Urinary bladder (tissue), 4 donors: Measurements from ENCODE around the gene HSPA12A. TPM values are rescaled to one million over a fixed set of nuclear protein-coding genes. Genes with fewer than 3 reads are reported as not detected.

Experiments used
- DNase-seq: peaks from one replicate; pipeline ENCODE4 v3.0.0-alpha.2; 2015; ENCODE audit errors: extremely low spot score
- H3K27ac ChIP-seq: one replicate; pipeline ENCODE4 v1.5.1; 2013; ENCODE audit warnings: low read depth, mild to moderate bottlenecking, moderate library complexity
- H3K36me3 ChIP-seq: one replicate; pipeline ENCODE4 v1.6.1; 2013; ENCODE audit warnings: mild to moderate bottlenecking, moderate library complexity; ENCODE audit not compliant: insufficient read depth
- H3K4me1 ChIP-seq: one replicate; pipeline ENCODE4 v1.6.1; 2013; ENCODE audit warnings: mild to moderate bottlenecking, moderate library complexity; ENCODE audit not compliant: insufficient read depth
- H3K4me3 ChIP-seq: one replicate; pipeline ENCODE4 v1.5.1; 2013; ENCODE audit warnings: low read depth, low read length
- WGBS: extraction: QIAGEN DNeasy Blood & Tissue Kit; methylation state at CpG from one replicate; pipeline ENCODE4 v1.1.7; 2013; 5-methylcytosine and 5-hydroxymethylcytosine counted together
- polyA plus RNA-seq: library from polyadenylated mRNA; stranded (reverse); fragments of 200-250 nt; gene quantifications from one replicate; pipeline ENCODE4 v1.2.3, GENCODE V29; 2013
- total RNA-seq: library from RNA; depleted of rRNA; stranded (reverse); fragments of >200 nt; gene quantifications from one replicate; pipeline ENCODE4 v1.2.3, GENCODE V29; 2014
- donor health status: healthy with polysubstance abuse.
- donor health status: healthy.

Gene HSPA12A
- total and polyA plus RNA-seq, 2 donors: 9.1 to 24.4 TPM

DNA sequence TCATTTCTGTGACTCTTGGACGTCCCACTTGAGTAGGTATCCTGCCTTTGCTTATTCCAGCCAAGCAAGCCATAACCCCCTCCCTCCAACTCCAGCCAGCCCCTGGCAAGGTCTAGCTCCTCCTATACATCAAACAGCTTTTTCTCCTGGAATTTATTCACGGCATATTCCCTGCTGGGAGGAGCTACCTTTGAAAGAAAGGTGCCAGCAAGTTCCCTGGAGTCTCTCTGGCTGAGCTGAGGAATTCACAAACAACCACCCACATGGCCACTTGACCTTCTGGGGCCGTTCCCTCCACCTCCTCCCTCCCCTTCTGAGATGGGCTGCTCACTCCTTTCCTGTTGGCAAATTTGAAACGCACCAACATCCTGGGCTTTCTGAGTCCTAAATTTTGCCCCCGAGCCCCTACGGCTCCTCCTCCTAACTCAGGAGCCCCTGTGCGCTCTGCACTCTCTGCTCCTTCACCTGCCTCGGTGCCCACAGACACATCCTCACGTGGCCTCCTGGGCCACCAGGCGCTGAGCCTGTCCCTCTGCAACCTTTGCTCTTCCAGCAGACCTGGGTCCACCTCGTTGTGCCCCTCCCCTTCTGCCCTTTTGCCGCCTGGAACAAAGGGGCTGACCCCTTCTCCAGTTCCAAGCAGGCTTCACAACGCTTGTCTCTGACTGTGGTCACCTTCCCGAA, 48.0 kb downstream of the HSPA12A start:
- DNase-seq: no peak
- 69% methylated on average over 14 of the region's 14 CpGs for WGBS
- Histone ChIP-seq H3K4me3 (no peak overlapping the region), H3K27ac (no peak overlapping the region), H3K4me1 (peaks cover 1% of the 10 kb centered on the region), H3K36me3 (no peaks in the 10 kb centered on the region)

DNA sequence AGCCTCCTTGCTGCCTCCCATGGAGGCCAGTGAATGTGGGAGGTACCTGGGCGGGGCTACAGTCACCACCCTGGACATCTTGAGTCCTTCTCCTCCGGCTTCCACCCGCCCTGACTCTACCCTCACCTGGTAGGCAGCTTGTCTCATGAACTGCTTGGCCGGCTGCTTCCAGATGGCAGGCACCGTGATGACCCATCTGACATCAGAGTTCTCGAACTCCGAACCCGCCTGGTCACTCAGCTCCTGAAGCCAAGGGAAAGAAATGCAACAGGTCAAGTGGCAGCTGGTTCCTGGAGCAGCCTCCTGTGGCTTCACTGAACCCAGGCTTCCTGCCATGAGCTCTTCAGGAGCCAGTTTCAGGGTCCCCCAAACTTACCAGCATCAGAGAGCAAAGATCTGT, 50.1 kb downstream of the HSPA12A start:
- H3K4me1 ChIP-seq: peaks cover 1% of the 10 kb centered on the region
- WGBS: 94% methylated on average over 8 of the region's 8 CpGs
- DNase-seq: no peak
- no peaks in the 10 kb centered on the region for H3K36me3 ChIP-seq
- no peak overlapping the region for H3K27ac ChIP-seq
- no peak overlapping the region for H3K4me3 ChIP-seq

DNA sequence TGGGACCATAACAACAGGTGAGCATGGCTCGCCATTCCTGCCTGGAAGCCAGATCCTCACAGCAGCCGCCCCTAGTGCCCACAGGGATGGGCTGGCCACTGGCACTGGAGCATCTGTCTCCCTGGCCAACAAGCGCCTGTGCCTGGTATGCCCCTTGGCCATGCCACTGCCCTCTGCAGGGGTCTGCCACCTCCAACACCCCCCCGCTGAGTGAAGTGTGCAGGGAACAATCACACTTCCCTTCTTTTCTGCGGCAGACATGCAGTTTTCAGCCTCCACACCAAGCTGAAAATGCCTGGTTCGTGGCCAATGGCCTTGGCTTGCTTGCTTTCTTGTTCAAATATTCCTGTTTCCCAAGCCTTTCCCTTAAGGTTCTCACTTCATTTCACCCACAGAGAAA, 50.7 kb downstream of the HSPA12A start:
- peaks cover 1% of the 10 kb centered on the region for H3K4me1 ChIP-seq
- DNase-seq: no peak
- H3K27ac ChIP-seq: no peak overlapping the region
- H3K4me3 ChIP-seq: no peak overlapping the region
- H3K36me3 ChIP-seq: no peaks in the 10 kb centered on the region
- 69% methylated on average over 6 of the region's 6 CpGs for WGBS

DNA sequence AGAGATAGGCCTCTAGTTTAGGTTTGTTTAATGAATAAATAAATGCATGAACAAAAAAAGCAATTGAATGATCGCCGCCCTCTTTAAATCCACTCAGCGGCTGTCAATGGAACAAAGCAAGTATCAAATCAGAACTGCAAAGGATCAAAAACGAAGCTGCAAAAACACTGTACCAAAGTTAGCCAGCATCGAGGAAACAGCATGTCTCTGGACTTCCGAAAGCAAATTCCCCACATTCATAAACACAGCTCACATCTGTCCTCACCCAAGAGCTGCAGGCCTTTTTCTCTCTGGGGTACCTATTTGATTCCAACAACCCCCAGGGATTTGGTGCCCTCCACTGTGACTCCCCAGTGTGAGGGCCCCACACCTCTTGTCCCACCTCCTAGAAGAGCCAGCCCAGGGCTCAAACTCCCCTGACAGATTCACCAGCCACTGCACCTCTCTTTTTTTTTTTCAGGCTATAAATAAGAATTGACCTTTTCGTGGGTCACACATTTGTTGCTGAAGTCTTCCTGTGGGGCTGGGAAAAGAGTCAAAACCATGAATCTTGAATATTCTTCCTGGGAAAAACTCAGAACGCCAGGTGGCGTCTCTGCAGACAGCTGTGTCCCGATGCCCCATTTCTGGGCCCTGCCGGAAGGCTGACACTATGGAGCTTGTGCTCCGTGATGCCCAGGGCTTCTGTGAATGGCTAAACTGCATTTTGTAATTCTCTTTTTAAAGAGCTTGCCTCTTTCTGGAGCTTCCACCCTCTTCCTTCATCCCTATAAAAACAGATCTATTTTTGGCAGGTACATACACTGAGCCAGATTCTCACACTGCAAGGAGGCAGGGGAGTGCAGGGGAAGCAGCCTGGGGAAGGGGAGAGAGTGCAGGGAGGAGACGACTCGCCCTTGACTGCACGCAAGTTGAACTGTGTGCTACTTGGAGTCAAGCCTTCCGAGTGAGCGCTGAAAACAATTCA, 51.7 kb downstream of the HSPA12A start:
- WGBS: 46% methylated on average over 17 of the region's 17 CpGs
- DNase-seq: no peak
- H3K36me3 ChIP-seq: no peaks in the 10 kb centered on the region

DNA sequence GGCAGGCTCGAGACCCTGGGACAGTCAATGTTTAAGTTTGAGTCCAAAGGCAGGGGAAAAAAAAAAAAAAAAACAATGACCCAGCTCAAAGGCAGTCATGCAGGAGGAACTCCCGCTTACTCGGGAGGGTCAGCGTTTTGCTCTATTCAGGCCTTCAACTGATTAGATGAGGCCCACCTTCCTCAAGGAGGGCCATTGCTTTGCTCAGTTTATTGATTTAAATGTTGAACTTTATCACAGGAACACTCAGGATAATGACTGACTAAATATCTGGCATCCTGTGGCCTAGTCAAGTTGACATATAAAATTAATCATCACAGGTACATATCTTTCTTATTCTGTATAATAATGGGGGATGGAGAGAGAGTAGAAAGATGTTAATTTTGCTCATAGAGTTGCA, 52.6 kb downstream of the HSPA12A start:
- H3K36me3 ChIP-seq: no peaks in the 10 kb centered on the region
- no peak for DNase-seq
- H3K4me3 ChIP-seq: no peak overlapping the region
- peaks cover 1% of the 10 kb centered on the region for H3K4me1 ChIP-seq
- H3K27ac ChIP-seq: no peak overlapping the region
- WGBS: 92% methylated on average over 4 of the region's 4 CpGs

More for the DNA sequence above, 51.7 kb downstream of the HSPA12A start:
- H3K4me3 ChIP-seq: no peak overlapping the region
- H3K4me1 ChIP-seq: peaks cover 1% of the 10 kb centered on the region
- no peak overlapping the region for H3K27ac ChIP-seq

DNA sequence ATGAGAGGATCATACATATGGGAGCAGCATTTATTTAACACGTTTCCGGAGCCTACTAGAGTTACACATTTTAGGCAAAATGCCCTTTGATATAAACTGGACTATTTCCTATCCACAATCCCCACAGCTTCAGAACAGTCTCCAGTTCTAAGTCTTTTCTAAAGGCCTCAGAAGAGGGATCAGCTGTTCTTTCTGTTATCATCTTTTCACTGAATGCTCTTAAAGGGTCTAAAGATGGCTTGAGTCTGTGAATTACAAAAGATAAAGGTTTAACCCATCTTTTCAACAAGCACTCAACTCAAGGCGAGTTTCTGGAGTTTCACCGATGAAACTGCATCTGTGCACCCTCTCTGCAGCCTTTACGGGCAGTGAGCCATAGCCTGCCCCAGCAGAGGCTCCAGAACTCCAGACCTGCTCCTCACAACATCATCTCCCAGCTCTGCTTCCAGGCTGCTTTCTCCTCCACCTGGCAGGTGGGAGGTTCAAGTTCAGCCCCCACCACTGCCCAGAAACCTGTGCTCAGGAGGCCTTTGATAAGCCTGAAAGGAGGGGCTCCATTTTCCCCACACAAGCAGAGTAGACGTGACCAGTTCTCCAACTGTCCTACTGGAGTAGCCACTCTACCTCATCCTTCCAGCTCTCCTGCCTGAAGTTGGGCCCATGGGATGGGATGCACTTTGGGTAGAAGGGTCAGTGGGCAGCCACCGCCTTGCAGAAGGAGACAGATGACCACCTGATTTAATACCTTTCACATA, 53.4 kb downstream of the HSPA12A start:
- H3K4me1 ChIP-seq: peaks cover 1% of the 10 kb centered on the region
- no peaks in the 10 kb centered on the region for H3K36me3 ChIP-seq
- 44% methylated on average over 7 of the region's 7 CpGs for WGBS
- no peak overlapping the region for H3K27ac ChIP-seq
- DNase-seq: no peak
- H3K4me3 ChIP-seq: no peak overlapping the region

DNA sequence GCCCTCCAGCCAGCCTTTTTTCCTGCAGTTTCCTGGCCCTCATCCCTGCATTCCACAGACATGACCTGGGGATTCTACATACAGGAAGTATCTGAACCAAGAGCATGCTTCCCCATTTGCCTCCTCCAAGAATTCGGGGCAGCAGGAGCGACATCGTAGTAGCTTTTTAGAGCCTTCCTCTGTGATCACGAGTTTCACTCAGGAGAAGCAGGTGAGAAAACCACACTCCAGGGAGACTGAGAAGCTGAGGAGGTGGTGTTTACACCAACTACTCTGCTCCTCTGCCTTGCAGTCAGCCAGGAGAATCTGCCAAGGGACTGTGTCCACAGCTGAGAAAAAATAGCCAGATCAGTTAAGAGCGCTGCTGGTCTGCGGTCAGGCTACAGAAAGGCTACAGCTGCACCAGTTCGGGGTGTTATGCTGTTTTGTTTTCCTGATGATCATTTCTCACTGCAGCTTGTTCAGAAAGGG, 54.1 kb downstream of the HSPA12A start:
- DNase-seq: no peak
- Histone ChIP-seq H3K4me3 (no peak overlapping the region), H3K27ac (no peak overlapping the region), H3K36me3 (no peaks in the 10 kb centered on the region), H3K4me1 (peaks cover 1% of the 10 kb centered on the region)
- WGBS: 16% methylated on average over 7 of the region's 7 CpGs

DNA sequence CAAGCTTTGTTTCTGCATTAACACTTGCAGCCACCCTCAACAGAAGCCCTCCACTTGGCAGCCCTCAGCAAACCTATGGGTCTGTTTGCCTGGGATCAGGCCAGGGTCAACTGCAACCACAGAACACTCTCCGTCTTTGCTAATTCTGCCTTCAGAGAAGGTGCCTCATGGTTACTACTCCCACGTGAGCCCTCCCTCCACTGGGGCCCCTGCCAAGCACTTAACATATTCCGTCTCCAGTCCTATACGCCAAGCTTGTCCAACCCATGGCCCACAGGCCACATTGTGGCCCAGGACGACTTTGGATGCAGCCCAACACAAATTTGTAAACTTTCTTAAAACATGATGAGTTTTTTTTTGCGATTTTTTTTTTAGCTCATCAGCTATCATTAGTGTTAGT, 54.7 kb downstream of the HSPA12A start:
- Histone ChIP-seq H3K4me3 (no peak overlapping the region), H3K4me1 (peaks cover 1% of the 10 kb centered on the region), H3K27ac (no peak overlapping the region), H3K36me3 (no peaks in the 10 kb centered on the region)
- no peak for DNase-seq
- 73% methylated on average over 6 of the region's 6 CpGs for WGBS

DNA sequence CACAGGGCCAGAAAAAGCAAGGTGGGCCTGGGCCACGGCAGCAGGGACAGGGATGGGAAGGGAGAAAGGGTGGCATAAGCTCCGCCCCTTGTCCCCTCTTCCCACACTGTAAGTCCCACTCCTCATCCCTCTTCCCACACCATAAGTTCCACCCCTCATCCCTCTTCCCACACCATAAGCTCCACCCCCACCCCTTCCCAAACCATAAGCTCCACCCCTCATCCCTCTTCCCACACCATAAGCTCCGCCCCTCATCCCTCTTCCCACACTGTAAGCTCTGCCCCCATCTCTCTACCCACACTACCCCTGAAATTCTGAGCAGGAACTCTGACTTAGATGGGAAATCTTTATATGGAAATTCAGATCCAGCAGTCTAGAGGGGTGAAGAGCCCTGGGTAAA, 55.7 kb downstream of the HSPA12A start:
- no peak for DNase-seq
- H3K36me3 ChIP-seq: no peaks in the 10 kb centered on the region
- 96% methylated on average over 3 of the region's 3 CpGs for WGBS
- peaks cover 1% of the 10 kb centered on the region for H3K4me1 ChIP-seq
- no peak overlapping the region for H3K27ac ChIP-seq
- H3K4me3 ChIP-seq: no peak overlapping the region

DNA sequence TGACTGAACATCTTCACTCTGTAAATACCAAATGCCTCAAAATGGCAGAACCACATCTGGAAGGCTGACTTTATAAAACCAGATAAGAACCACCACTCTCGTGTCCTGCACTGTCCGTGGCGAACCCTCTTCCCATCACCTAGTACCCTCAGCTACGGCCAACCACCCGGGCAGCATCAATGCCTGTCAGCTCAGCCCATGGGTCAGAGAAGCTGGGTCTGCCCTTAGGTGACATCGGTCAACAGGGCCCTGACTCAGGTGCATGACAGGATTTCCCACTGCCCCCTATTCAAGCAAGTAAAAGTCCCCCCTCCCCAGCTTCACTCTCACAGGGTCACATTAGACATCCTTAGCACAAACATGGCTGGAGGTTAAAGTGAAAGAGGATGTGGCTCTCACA, 56.6 kb downstream of the HSPA12A start:
- no peaks in the 10 kb centered on the region for H3K36me3 ChIP-seq
- 97% methylated on average over 6 of the region's 6 CpGs for WGBS
- H3K4me1 ChIP-seq: peaks cover 1% of the 10 kb centered on the region
- DNase-seq: no peak
- no peak overlapping the region for H3K27ac ChIP-seq
- no peak overlapping the region for H3K4me3 ChIP-seq

DNA sequence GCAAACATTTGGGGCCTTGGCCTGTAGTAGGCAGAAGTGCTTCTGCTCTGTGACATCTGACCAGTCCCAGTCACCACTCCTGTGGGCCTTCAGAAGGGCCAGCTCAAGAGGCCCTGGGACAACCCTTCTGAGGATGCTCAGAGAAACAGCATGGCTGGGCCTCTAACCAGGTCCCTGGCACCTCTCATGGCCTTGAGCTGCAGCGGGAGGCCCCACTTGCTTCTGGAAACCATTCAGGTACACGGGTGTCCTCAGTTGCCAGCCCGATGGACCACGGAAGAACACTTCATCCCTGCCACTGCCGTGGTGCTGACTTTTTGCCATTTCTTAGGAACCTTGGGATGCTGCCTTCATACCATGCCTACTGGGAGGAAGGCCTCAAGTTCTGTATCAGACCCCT, 57.6 kb downstream of the HSPA12A start:
- Histone ChIP-seq H3K4me1 (peaks cover 1% of the 10 kb centered on the region), H3K4me3 (no peak overlapping the region), H3K27ac (no peak overlapping the region), H3K36me3 (no peaks in the 10 kb centered on the region)
- 95% methylated on average over 5 of the region's 5 CpGs for WGBS
- DNase-seq: no peak

DNA sequence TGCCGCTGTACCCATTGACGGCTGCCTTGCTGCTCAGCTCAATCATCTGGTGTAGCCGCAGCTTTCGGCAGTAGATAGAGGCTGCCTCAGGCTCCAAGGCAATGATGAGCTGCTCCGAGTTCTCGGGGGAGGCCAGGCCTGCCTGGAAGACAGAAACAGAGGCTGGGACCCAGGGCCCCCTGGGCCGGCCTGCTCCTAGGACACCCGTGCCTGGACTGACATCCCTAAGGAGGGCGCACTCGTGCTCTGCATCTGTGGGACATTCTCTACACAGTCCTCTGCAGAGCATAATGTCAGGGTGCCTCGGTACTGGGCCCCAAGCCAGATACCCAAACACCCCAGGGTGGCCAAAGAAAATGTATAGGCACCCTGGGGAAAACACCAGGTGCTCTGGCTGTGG, 58.5 kb downstream of the HSPA12A start:
- 95% methylated on average over 11 of the region's 11 CpGs for WGBS
- Histone ChIP-seq H3K4me1 (no peaks in the 10 kb centered on the region), H3K36me3 (no peaks in the 10 kb centered on the region), H3K4me3 (no peak overlapping the region), H3K27ac (no peak overlapping the region)
- no peak for DNase-seq

DNA sequence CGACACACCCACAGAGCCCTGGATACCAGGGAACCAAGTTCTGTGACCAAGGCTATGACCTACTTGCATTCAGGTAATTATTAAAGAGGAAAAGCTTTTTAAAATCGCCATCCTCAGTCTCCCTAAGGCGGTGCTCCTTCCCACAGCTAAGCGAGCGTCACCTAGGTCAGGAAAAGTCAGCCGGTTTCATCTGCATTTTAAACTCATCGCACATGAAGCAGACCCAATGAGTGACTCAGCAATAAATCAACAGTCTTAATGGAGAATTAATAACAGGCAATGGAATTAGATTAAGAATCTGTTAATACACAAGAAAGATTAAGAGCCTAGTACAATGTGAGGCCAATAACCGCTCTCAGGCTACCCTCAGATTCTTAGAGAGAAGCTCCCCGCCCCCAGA, 59.2 kb downstream of the HSPA12A start:
- no peaks in the 10 kb centered on the region for H3K36me3 ChIP-seq
- DNase-seq: no peak
- no peak overlapping the region for H3K4me3 ChIP-seq
- 91% methylated on average over 9 of the region's 9 CpGs for WGBS
- H3K27ac ChIP-seq: no peak overlapping the region
- no peaks in the 10 kb centered on the region for H3K4me1 ChIP-seq
